Upper lobe of left lung (tissue), 6 donors: Measurements from ENCODE around the gene ZNF234. TPM values are rescaled to one million over a fixed set of nuclear protein-coding genes. Genes with fewer than 3 reads are reported as not detected.
"Not testable (repeated sequence)": the region's sequence is repeated elsewhere in the genome, so short reads cannot be mapped to it uniquely, and the experiment has no call there.

Source experiments
- ATAC-seq, 2 donors: fragments of 200-7000 bp; cut with Tn5 transposase; one replicate each; pipeline ENCODE4 v1.9.1; 2022; ENCODE audit warnings: mild to moderate bottlenecking in 2 of 2, moderate library complexity in 2 of 2; ENCODE audit not compliant: low FRiP score in 2 of 2
- DNase-seq, 2 donors: peaks; one replicate each; pipeline ENCODE4 v3.0.0-alpha.2; 2019 to 2020
- H3K27ac ChIP-seq, 4 donors: fragments of 200-600 bp; sonication (generic); one replicate each; pipeline ENCODE4 v1.5.1; 2016 to 2019
- H3K27me3 ChIP-seq, 4 donors: fragments of 200-600 bp; sonication (generic); one replicate each; pipeline ENCODE4 v1.5.1; 2017 to 2019
- H3K36me3 ChIP-seq, 4 donors: fragments of 200-600 bp; sonication (generic); one replicate each; pipeline ENCODE4 v1.5.1; 2016 to 2019
- H3K4me1 ChIP-seq, 4 donors: fragments of 200-600 bp; sonication (generic); one replicate each; pipeline ENCODE4 v1.5.1; 2018 to 2019
- H3K4me3 ChIP-seq, 4 donors: fragments of 200-600 bp; sonication (generic); one replicate each; pipeline ENCODE4 v1.5.1; 2017 to 2019; ENCODE audit warnings: mild to moderate bottlenecking in 2 of 4, moderate library complexity in 1 of 4
- H3K9me3 ChIP-seq, 4 donors: fragments of 200-600 bp; sonication (generic); one replicate each; pipeline ENCODE4 v1.5.1; 2018 to 2019
- EP300 ChIP-seq, 4 donors: sonication (generic); formaldehyde crosslinking; IDR thresholded peaks; one replicate each; pipeline ENCODE4 v1.5.1; 2017; ENCODE audit warnings: antibody characterized with exemption in 4 of 4, control low read depth in 2 of 4
- POLR2A ChIP-seq, 4 donors: fragments of 450-650 bp; IDR thresholded peaks; one replicate each; pipeline ENCODE4 v1.5.1; 2016 to 2017; ENCODE audit warnings: antibody characterized with exemption in 4 of 4, mild to moderate bottlenecking in 2 of 4
- POLR2AphosphoS5 ChIP-seq, 2 donors: sonication (generic); formaldehyde crosslinking; IDR thresholded peaks; one replicate each; pipeline ENCODE4 v1.5.1; 2017; ENCODE audit warnings: antibody characterized with exemption in 2 of 2
- WGBS, 2 donors: methylation state at CpG; one replicate each; pipeline ENCODE4 v1.1.5; 2017 to 2018; 5-methylcytosine and 5-hydroxymethylcytosine counted together
- total RNA-seq, 6 donors: library from RNA; depleted of rRNA in 4 of 6; stranded (reverse); fragments of >200 nt in 4 of 6; gene quantifications; one replicate each; pipeline versions ENCODE4 v1.1.0 to v1.2.1, GENCODE V29; 2016 to 2021
- TF ChIP-seq, protein P1 (sequence below), 6 experiments: fragments of 450-650 bp in 4 of 6; fragments of 200-600 bp in 2 of 6; sonication (generic) in 2 of 6; IDR thresholded peaks; one replicate each; pipeline ENCODE4 v1.5.1; 2016 to 2019; ENCODE audit warnings: antibody characterized with exemption in 6 of 6
- donor health status: DM: no; HTN: no; CAD: no; lungs with moderate emphysema.
- donor health status: DM: no; HTN: yes; CAD: no; lungs with severe emphysema.

Gene ZNF234
- total RNA-seq, 6 donors from 2014 or later = 4.9 to 25.1 (median 9.5) TPM

DNA sequence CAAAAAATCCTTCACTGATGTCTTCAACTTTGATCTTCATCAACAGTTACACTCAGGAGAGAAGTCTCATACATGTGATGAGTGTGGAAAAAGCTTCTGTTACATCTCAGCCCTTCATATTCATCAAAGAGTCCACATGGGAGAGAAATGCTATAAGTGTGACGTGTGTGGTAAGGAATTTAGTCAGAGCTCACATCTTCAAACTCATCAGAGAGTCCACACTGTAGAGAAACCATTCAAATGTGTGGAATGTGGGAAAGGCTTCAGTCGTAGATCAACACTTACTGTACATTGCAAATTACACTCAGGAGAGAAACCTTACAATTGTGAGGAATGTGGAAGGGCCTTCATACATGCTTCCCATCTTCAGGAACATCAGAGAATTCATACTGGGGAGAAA is 15.1 kb downstream of the ZNF234 start:
- peaks cover 70 to 93% (median 90%) of the 10 kb centered on the region in 4 donors for H3K9me3 ChIP-seq
- TF ChIP-seq POLR2AphosphoS5 (IDR thresholded peaks at IDR 0.05) (no peak), EP300 (IDR thresholded peaks at IDR 0.05) (no peak), POLR2A (IDR thresholded peaks at IDR 0.05) (no peak)
- TF ChIP-seq, protein P1, sequence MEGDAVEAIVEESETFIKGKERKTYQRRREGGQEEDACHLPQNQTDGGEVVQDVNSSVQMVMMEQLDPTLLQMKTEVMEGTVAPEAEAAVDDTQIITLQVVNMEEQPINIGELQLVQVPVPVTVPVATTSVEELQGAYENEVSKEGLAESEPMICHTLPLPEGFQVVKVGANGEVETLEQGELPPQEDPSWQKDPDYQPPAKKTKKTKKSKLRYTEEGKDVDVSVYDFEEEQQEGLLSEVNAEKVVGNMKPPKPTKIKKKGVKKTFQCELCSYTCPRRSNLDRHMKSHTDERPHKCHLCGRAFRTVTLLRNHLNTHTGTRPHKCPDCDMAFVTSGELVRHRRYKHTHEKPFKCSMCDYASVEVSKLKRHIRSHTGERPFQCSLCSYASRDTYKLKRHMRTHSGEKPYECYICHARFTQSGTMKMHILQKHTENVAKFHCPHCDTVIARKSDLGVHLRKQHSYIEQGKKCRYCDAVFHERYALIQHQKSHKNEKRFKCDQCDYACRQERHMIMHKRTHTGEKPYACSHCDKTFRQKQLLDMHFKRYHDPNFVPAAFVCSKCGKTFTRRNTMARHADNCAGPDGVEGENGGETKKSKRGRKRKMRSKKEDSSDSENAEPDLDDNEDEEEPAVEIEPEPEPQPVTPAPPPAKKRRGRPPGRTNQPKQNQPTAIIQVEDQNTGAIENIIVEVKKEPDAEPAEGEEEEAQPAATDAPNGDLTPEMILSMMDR (IDR thresholded peaks at IDR 0.05) = no peak

DNA sequence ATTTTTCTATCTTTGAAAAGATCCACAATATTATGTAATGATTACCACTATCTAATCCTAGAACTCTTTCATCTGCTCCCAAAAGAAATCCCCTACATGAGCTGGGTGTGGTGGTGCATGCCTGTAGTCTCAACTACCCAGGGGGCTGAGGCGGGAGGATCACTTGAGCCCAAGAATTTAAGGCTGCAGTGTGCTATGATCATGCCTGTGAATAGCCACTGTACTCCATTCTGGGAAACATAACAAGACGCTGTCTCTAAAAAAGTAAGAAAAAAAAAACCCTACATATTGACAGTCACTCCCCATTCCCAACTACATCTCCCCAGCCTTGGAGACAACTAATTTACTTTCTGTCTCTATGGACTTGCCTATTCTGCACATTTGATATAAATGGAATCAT is 22.4 kb downstream of the ZNF234 start:
- ATAC-seq (no peak), DNase-seq (no peak)
- H3K4me3 ChIP-seq = no peak overlapping the region
- H3K27ac ChIP-seq = no peak overlapping the region
- no peaks in the 10 kb centered on the region for H3K27me3 ChIP-seq
- H3K9me3 ChIP-seq = peaks cover 24 to 84% (median 60%) of the 10 kb centered on the region in 4 donors
- peaks cover 12 to 24% (median 16%) of the 10 kb centered on the region in 4 donors for H3K36me3 ChIP-seq
- H3K4me1 ChIP-seq = peaks cover 0 to 21% (median 9%) of the 10 kb centered on the region in 4 donors
- WGBS, 2 donors = 92 to 96% methylated on average over 2 of the region's 2 CpGs
- TF ChIP-seq POLR2AphosphoS5 (IDR thresholded peaks at IDR 0.05) (no peak), EP300 (IDR thresholded peaks at IDR 0.05) (no peak), POLR2A (IDR thresholded peaks at IDR 0.05) (no peak)
- TF ChIP-seq, protein P1 (IDR thresholded peaks at IDR 0.05) = no peak

More for the DNA sequence above, 15.1 kb downstream of the ZNF234 start:
- Histone ChIP-seq H3K4me1 (no peaks in the 10 kb centered on the region), H3K27me3 (no peaks in the 10 kb centered on the region), H3K4me3 (no peak overlapping the region), H3K27ac (no peak overlapping the region), H3K36me3 (peaks cover 23 to 64% (median 48%) of the 10 kb centered on the region in 4 donors)
- ATAC-seq (no peak), DNase-seq (no peak)
- 95% methylated on average over 2 of the region's 2 CpGs for WGBS, 2 donors

DNA sequence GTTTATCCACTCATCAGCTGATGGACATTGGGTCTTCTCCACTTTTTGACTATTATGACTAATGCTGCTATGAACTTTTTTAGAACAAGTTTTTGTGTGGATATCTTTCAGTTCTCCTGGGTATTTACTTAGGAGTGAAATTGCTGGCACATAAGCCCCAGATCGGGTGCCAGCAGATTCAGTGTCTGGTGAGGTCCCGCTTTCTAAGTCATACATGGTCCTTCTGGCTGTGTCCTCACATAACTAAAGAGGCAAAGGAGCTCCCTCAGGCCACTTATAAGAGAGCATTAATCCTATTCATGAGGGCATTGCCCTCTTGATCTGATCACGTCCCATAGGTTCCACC is 22.9 kb downstream of the ZNF234 start:
- peak overlapping the region in 3 of 4 donors; percentile 79 to 83 (median 80) for H3K4me3 ChIP-seq
- WGBS, 2 donors = 61 to 70% methylated on average over 3 of the region's 3 CpGs
- no peak for TF ChIP-seq POLR2A (IDR thresholded peaks at IDR 0.05)
- TF ChIP-seq POLR2AphosphoS5 (IDR thresholded peaks at IDR 0.05) = no peak
- TF ChIP-seq, protein P1 (IDR thresholded peaks at IDR 0.05) = no peak
- no peak for TF ChIP-seq EP300 (IDR thresholded peaks at IDR 0.05)
- H3K27ac ChIP-seq = peak overlapping the region; percentile 78 to 89 (median 84)
- DNase-seq (no peak), ATAC-seq (no peak)
- H3K27me3 ChIP-seq = no peaks in the 10 kb centered on the region
- H3K36me3 ChIP-seq = peaks cover 13 to 29% (median 18%) of the 10 kb centered on the region in 4 donors
- H3K4me1 ChIP-seq = peaks cover 0 to 21% (median 9%) of the 10 kb centered on the region in 4 donors
- H3K9me3 ChIP-seq = peaks cover 23 to 79% (median 59%) of the 10 kb centered on the region in 4 donors

DNA sequence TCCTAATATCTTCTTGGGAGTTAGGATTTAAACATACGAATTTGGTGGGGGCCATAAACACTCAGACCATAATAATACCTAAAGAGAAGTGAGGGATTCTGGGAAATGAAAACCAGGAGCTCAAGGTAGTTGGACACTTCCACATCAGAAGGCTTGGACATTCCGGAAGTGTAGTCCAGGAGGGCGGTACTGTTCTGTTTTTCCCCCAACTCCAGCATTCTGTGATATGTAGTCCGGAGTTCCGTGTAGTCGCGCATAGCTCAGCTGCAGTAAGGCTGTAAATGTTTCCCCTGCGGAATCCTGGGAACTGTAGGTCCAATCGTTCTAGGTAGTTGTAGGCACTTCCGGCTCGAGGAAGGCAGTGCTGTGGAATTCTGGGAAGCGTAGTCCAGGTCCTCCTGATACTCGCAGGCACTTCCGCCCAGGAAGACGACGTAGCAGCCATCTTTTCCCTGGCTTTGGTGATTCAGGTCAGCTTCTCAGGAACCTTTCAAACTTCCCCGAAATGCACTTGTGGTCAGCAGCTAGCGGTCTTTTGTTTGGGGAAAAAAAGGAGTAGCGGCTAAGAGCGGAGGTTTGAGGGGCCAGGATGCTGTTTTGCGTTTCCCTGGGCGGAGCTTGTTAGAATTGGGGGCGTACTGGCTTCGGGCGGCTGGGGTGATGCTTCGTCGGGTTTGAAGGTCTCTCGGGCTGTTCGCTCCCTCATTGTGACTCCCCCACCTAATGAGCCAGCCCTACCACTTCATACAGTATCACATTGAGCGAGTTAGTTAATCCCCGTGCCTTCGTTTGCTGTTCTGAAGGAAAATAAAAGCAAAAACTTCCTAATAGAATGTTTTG is 23.5 kb downstream of the ZNF234 start, which contains the start of gene ZNF226:
Gene ZNF226, plus strand, starts transcription at position 428 of the 840 bp plus-strand sequence. CDS start 4,981 bp downstream, outside the sequence.
- TF ChIP-seq EP300 (IDR thresholded peaks at IDR 0.05) (no peak), POLR2AphosphoS5 (IDR thresholded peaks at IDR 0.05) (peak; percentile 87 to 91), POLR2A (IDR thresholded peaks at IDR 0.05) (peak in 2 of 4 donors; percentile 9 to 52)
- TF ChIP-seq, protein P1 (IDR thresholded peaks at IDR 0.05) = no peak
- 1% methylated on average over 32 of the region's 32 CpGs for WGBS, 2 donors
- Histone ChIP-seq H3K4me1 (peaks cover 0 to 21% (median 9%) of the 10 kb centered on the region in 4 donors), H3K36me3 (peaks cover 14 to 35% (median 22%) of the 10 kb centered on the region in 4 donors), H3K4me3 (peak within 1 kb of the TSS; percentile 53 to 83 (median 80)), H3K27ac (peak within 1 kb of the TSS; percentile 78 to 89 (median 84)), H3K9me3 (peaks cover 23 to 78% (median 59%) of the 10 kb centered on the region in 4 donors), H3K27me3 (no peaks in the 10 kb centered on the region)
- DNase-seq (peak in 1 of 2 donors; percentile 97), ATAC-seq (peak; percentile 99 to 100)

DNA sequence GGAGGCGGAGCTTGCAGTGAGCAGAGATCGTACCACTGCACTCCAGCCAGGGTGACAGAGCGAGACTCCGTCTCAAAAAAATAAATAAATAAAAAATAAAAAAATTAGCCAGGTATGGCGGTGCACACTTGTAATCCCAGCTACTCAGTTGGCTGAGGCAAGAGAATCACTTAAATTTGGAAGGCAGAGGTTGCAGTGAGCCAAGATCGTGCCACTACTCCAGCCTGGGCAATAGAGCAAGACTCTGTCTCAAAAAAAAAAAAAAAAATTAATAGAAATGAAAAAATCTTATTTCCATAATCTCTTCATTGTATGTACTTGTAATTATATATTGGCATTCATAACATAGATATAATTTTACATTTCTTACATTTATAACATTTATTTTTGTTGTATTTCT is 29.3 kb downstream of the ZNF234 start:
- H3K4me3 ChIP-seq, DNase-seq, H3K27ac ChIP-seq, H3K27me3 ChIP-seq, ATAC-seq: not testable (repeated sequence)
- WGBS, 2 donors = 94 to 97% methylated on average over 6 of the region's 6 CpGs
- peaks cover 62 to 86% (median 83%) of the 10 kb centered on the region in 4 donors for H3K9me3 ChIP-seq
- H3K36me3 ChIP-seq = peaks cover 69 to 93% (median 79%) of the 10 kb centered on the region in 4 donors
- peaks cover 0 to 13% (median 7%) of the 10 kb centered on the region in 4 donors for H3K4me1 ChIP-seq
